ENCODE data around the gene CYP39A1. TPM values are rescaled to one million over a fixed set of nuclear protein-coding genes. Genes with fewer than 3 reads are reported as not detected.

CYP39A1 gene
- total and polyA plus RNA-seq, 10 of the 15 experiments (the other 5 are each of a cell fraction or from before 2014, with no cell fraction given) = not detected

- in situ Hi-C loops (cut with MboI) (no loop called here), intact Hi-C loops (cut with micrococcal nuclease; ENCODE audit: unreplicated experiment) (no loop called here)
- no TSS peak for BruUV-seq (replicated peaks)
- Histone ChIP-seq H3K79me2 (ENCODE audit: control insufficient read depth, insufficient read depth, low read length) (no peaks in the 10 kb centered on the region), H3K27me3 (replicated peaks in 1 of 2; ENCODE audit: control insufficient read depth in 2 of 2, insufficient read depth in 2 of 2, low read length in 1 of 2) (no peaks in the 10 kb centered on the region), H3K4me2 (ENCODE audit: control insufficient read depth, insufficient read depth) (no peak overlapping the region), H3K36me3 (ENCODE audit: control insufficient read depth in 2 of 2, insufficient read depth in 2 of 2, low read length in 1 of 2) (no peaks in the 10 kb centered on the region), H3K9ac (ENCODE audit: control insufficient read depth, insufficient read depth, low read length) (no peak overlapping the region), H3K4me3 (no peak overlapping the region), H2AFZ (ENCODE audit: control insufficient read depth, low read depth, low read length) (no peak overlapping the region), H4K20me1 (ENCODE audit: control insufficient read depth, insufficient read depth) (no peaks in the 10 kb centered on the region), H3K27ac (ENCODE audit: control insufficient read depth, insufficient read depth) (no peak overlapping the region), H3K4me1 (ENCODE audit: control insufficient read depth, insufficient read depth, low read length) (no peaks in the 10 kb centered on the region), H3K9me3 (replicated peaks; ENCODE audit: control insufficient read depth, insufficient read depth, low read length) (no peaks in the 10 kb centered on the region)
- ChIA-PET RAD21 (ENCODE audit: unreplicated experiment) (no interaction called here), POLR2A (no interaction called here), SMC1A (ENCODE audit: uncharacterized antibody, unreplicated experiment) (interaction anchor here (1.2 kb wide), 1 partner anchor 8 kb away, joined by 3 read pairs; no protein-coding TSS in a partner anchor), CTCF (no interaction called here)
- no peak for DNase-seq (ENCODE audit: low read depth, low spot score)
- TF ChIP-seq RCOR1 (conservative IDR thresholded peaks at IDR 0.05; ENCODE audit: low read depth, low read length) (no peak), ESRRA (IDR thresholded peaks at IDR 0.05; ENCODE audit: low read length) (no peak), CHD4 (IDR thresholded peaks at IDR 0.05) (no peak), TCF3 (IDR thresholded peaks at IDR 0.05; ENCODE audit: borderline replicate concordance, insufficient read depth, low read depth, low read length) (no peak), SRF (IDR thresholded peaks at IDR 0.05; ENCODE audit: low read depth in 2 of 2, low read length in 2 of 2) (no peak)
- no peak for FAIRE-seq
- no peak for ATAC-seq
These were observed 59.9 kb downstream of the CYP39A1 start for GRCh38 chr6:46592740-46593139.

- no peak overlapping the region for H3K4me3 ChIP-seq
- no peaks in the 10 kb centered on the region for H3K4me1 ChIP-seq (ENCODE audit: control insufficient read depth, insufficient read depth, low read length)
- FAIRE-seq (no peak), DNase-seq (ENCODE audit: low read depth, low spot score) (no peak), ATAC-seq (no peak)
- ChIA-PET CTCF (no interaction called here), POLR2A (no interaction called here), SMC1A (ENCODE audit: uncharacterized antibody, unreplicated experiment) (no interaction called here), RAD21 (ENCODE audit: unreplicated experiment) (no interaction called here)
- H3K36me3 ChIP-seq (ENCODE audit: control insufficient read depth in 2 of 2, insufficient read depth in 2 of 2, low read length in 1 of 2) = no peaks in the 10 kb centered on the region
- no peaks in the 10 kb centered on the region for H3K27me3 ChIP-seq (replicated peaks in 1 of 2; ENCODE audit: control insufficient read depth in 2 of 2, insufficient read depth in 2 of 2, low read length in 1 of 2)
- BruUV-seq (replicated peaks) = no TSS peak
- no peaks in the 10 kb centered on the region for H4K20me1 ChIP-seq (ENCODE audit: control insufficient read depth, insufficient read depth)
- H3K9ac ChIP-seq (ENCODE audit: control insufficient read depth, insufficient read depth, low read length) = no peak overlapping the region
- H3K4me2 ChIP-seq (ENCODE audit: control insufficient read depth, insufficient read depth) = no peak overlapping the region
- no peak overlapping the region for H3K27ac ChIP-seq (ENCODE audit: control insufficient read depth, insufficient read depth)
- 13% methylated on average over 3 of the region's 3 CpGs for WGBS (ENCODE audit: insufficient coverage, insufficient replicate concordance, low lambda C conversion rate, missing lambda C conversion rate)
- intact Hi-C loops (cut with micrococcal nuclease; ENCODE audit: unreplicated experiment) (no loop called here), in situ Hi-C loops (cut with MboI) (no loop called here)
- no peaks in the 10 kb centered on the region for H3K79me2 ChIP-seq (ENCODE audit: control insufficient read depth, insufficient read depth, low read length)
- no peaks in the 10 kb centered on the region for H3K9me3 ChIP-seq (replicated peaks; ENCODE audit: control insufficient read depth, insufficient read depth, low read length)
- H2AFZ ChIP-seq (ENCODE audit: control insufficient read depth, low read depth, low read length) = no peak overlapping the region
- TF ChIP-seq MLLT1 (IDR thresholded peaks at IDR 0.05) (no peak), PRDM15 (CRISPR knock-in tag; IDR thresholded peaks at IDR 0.05) (no peak), NFIC (IDR thresholded peaks at IDR 0.05; ENCODE audit: low read depth, low read length) (no peak), GABPA (IDR thresholded peaks at IDR 0.05; ENCODE audit: low read depth) (no peak), POLR2AphosphoS2 (IDR thresholded peaks at IDR 0.05; ENCODE audit: low read depth, low read length) (no peak), ZNF274 (IDR thresholded peaks at IDR 0.05; ENCODE audit: insufficient read depth, insufficient read length) (no peak)
These were observed 60.6 kb downstream of the CYP39A1 start for GRCh38 chr6:46592046-46592445.

Measured in GM12878 (cell line).